Spleen (tissue), 11 donors: ENCODE measurements around the gene FYN. TPM values are rescaled to one million over a fixed set of nuclear protein-coding genes. Genes with fewer than 3 reads are reported as not detected.

Experiments
- DNase-seq: peaks from one replicate; pipeline ENCODE4 v3.0.0-alpha.2; 2020
- H3K27ac ChIP-seq, 8 donors: fragments of 200-600 bp; sonication (generic) in 7 of 8; 1 replicate in 4 of 8; 2 replicates in 4 of 8; pipeline versions ENCODE4 v1.5.0 to v1.8.0; 2016 to 2021; ENCODE audit warnings: inconsistent platforms in 4 of 8, mild to moderate bottlenecking in 4 of 8, moderate library complexity in 1 of 8
- H3K27me3 ChIP-seq, 7 donors: fragments of 200-600 bp; sonication (generic) in 6 of 7; replicated peaks in 1 of 7; 1 replicate in 4 of 7; 2 replicates in 3 of 7; pipeline versions ENCODE4 v1.5.0 to v1.8.0; 2016 to 2021; ENCODE audit warnings: inconsistent platforms in 3 of 7, mild to moderate bottlenecking in 1 of 7
- H3K36me3 ChIP-seq, 6 donors: fragments of 200-600 bp; sonication (generic) in 5 of 6; 1 replicate in 4 of 6; 2 replicates in 2 of 6; pipeline versions ENCODE4 v1.5.0 to v1.8.0; 2016 to 2021; ENCODE audit warnings: inconsistent platforms in 2 of 6
- H3K4me1 ChIP-seq, 6 donors: fragments of 200-600 bp; sonication (generic) in 5 of 6; 1 replicate in 3 of 6; 2 replicates in 3 of 6; pipeline versions ENCODE4 v1.5.0 to v1.8.0; 2016 to 2021; ENCODE audit warnings: inconsistent platforms in 3 of 6
- H3K4me3 ChIP-seq, 8 donors: fragments of 200-600 bp; sonication (generic) in 7 of 8; 1 replicate in 4 of 8; 2 replicates in 4 of 8; pipeline versions ENCODE4 v1.5.0 to v1.8.0; 2016 to 2021; ENCODE audit warnings: inconsistent platforms in 4 of 8, mild to moderate bottlenecking in 4 of 8, moderate library complexity in 2 of 8
- H3K9me3 ChIP-seq, 8 donors: fragments of 200-600 bp; sonication (generic) in 7 of 8; 1 replicate in 4 of 8; 2 replicates in 4 of 8; pipeline versions ENCODE4 v1.5.0 to v1.8.0; 2016 to 2021; ENCODE audit warnings: inconsistent platforms in 4 of 8
- POLR2A ChIP-seq, 3 donors: fragments of 450-650 bp; IDR thresholded peaks; one replicate each; pipeline ENCODE4 v1.5.1; 2017; ENCODE audit warnings: antibody characterized with exemption in 3 of 3, mild to moderate bottlenecking in 1 of 3
- POLR2AphosphoS5 ChIP-seq, 3 donors: sonication (generic); formaldehyde crosslinking; IDR thresholded peaks; one replicate each; pipeline ENCODE4 v1.5.1; 2017; ENCODE audit warnings: antibody characterized with exemption in 3 of 3
- WGBS, 5 donors: extraction: QIAGEN DNeasy Blood & Tissue Kit in 3 of 5; methylation state at CpG; one replicate each; pipeline versions ENCODE4 v1.1.5 to v1.1.7; 2013 to 2018; 5-methylcytosine and 5-hydroxymethylcytosine counted together
- intact Hi-C: fragments of 100-400 bp; cut with DNase I; formaldehyde crosslinking; loops from one replicate; pipeline ENCODE4 v1.15.0; 2023; ENCODE audit warnings: low total_unique reads
- polyA plus RNA-seq, 3 donors: library from polyadenylated mRNA; stranded (reverse); fragments of 200-250 nt; gene quantifications; one replicate each; pipeline ENCODE4 v1.2.1, GENCODE V29; 2013
- total RNA-seq, 7 donors: library from RNA; depleted of rRNA in 3 of 7; stranded (reverse); fragments of >200 nt in 3 of 7; fragmentation: NEBNext Ultra II Directional in 4 of 7; extraction: Animal tissue kit (Norgen Biotek cat#: 25700) in 4 of 7; gene quantifications; one replicate each; pipeline versions ENCODE4 v1.1.0 to v1.2.1, GENCODE V29; 2016 to 2021
- TF ChIP-seq, protein P1 (sequence below), 11 experiments: fragments of 200-600 bp in 7 of 11; fragments of 450-650 bp in 4 of 11; sonication (generic) in 4 of 11; IDR thresholded peaks in 8 of 11; conservative IDR thresholded peaks in 3 of 11; 1 replicate in 7 of 11; 2 replicates in 4 of 11; pipeline versions ENCODE4 v1.4.0 to v1.8.0; 2016 to 2021; ENCODE audit warnings: antibody characterized with exemption in 11 of 11, inconsistent platforms in 4 of 11, mild to moderate bottlenecking in 1 of 11
- donor health status: healthy with polysubstance abuse.
- donor health status: DM: no; HTN: no; CAD: no; lungs with moderate emphysema.
- donor health status: DM: no; HTN: no; CAD: no.
- donor health status: Bipolar disorder and iron deficiency.
- donor health status: healthy.
- donor health status: DM: no; HTN: no; CAD: no.
- donor health status: DM: yes; HTN: yes; CAD: no.

The FYN gene
- total and polyA plus RNA-seq, 10 donors: 56.6 to 409 (median 205) TPM

DNA sequence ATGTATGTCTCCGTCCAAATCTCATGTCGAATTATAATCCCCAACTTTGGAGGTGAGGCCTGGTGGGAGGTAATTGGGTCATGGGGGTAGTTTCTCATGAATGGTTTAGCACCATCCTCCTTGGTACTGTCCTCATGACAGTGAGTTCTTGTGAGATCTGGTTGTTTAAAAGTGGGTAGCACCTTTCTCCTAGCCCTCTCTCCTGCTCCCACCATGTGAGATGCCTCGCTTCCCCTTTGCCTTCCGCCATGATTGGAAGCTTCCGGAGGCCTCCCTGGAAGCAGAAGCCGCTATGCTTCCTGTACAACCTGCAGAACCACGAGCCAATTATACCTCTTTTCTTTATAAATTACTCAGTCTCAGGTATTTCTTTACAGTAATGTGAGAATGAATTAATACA is 123.1 kb downstream of the FYN start:
- H3K27ac ChIP-seq: peak overlapping the region; percentile 3 to 92 (median 82)
- TF ChIP-seq POLR2A (IDR thresholded peaks at IDR 0.05) (no peak), POLR2AphosphoS5 (IDR thresholded peaks at IDR 0.05) (peak in 1 of 3 donors; percentile 37)
- TF ChIP-seq, protein P1, sequence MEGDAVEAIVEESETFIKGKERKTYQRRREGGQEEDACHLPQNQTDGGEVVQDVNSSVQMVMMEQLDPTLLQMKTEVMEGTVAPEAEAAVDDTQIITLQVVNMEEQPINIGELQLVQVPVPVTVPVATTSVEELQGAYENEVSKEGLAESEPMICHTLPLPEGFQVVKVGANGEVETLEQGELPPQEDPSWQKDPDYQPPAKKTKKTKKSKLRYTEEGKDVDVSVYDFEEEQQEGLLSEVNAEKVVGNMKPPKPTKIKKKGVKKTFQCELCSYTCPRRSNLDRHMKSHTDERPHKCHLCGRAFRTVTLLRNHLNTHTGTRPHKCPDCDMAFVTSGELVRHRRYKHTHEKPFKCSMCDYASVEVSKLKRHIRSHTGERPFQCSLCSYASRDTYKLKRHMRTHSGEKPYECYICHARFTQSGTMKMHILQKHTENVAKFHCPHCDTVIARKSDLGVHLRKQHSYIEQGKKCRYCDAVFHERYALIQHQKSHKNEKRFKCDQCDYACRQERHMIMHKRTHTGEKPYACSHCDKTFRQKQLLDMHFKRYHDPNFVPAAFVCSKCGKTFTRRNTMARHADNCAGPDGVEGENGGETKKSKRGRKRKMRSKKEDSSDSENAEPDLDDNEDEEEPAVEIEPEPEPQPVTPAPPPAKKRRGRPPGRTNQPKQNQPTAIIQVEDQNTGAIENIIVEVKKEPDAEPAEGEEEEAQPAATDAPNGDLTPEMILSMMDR (IDR thresholded peaks at IDR 0.05 in 8 of 11, conservative IDR thresholded peaks at IDR 0.05 in 3 of 11): no peak
- no peaks in the 10 kb centered on the region for H3K9me3 ChIP-seq
- H3K36me3 ChIP-seq: peaks cover 0 to 5% (median 0%) of the 10 kb centered on the region in 6 donors
- WGBS, 5 donors: 86 to 95% (median 91%) methylated on average over 7 of the region's 7 CpGs
- DNase-seq: no peak
- no peak overlapping the region for H3K4me3 ChIP-seq
- H3K27me3 ChIP-seq: no peaks in the 10 kb centered on the region
- intact Hi-C loops: no loop called here
- H3K4me1 ChIP-seq: peaks cover 37 to 100% (median 79%) of the 10 kb centered on the region in 6 donors

DNA sequence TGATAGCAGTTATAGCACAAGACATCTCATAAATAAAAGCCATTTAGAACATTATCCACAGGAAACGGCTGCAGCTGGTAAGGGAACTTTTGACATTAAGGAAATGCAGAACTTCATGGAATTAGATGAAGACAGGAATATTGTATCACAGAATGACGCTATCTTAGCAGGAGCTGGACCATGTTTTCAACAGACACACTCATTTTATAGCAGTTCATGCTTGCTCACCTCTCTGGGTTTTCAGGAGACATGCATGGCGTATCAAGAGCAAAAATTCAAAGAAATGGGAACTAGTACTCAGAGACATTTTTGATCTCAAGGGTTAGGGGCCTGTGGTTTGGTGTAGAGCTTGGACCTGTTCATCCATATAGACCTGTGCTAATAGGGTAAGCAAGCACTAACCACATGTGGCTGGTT is 125.0 kb downstream of the FYN start:
- no peak for DNase-seq
- Histone ChIP-seq H3K27me3 (no peaks in the 10 kb centered on the region), H3K4me3 (peak overlapping the region in 1 of 8 donors; percentile 3), H3K36me3 (peaks cover 0 to 3% (median 0%) of the 10 kb centered on the region in 6 donors), H3K27ac (peak overlapping the region in 7 of 8 donors; percentile 39 to 92 (median 85)), H3K9me3 (no peaks in the 10 kb centered on the region), H3K4me1 (peaks cover 33 to 100% (median 86%) of the 10 kb centered on the region in 6 donors)
- WGBS, 5 donors: 32 to 43% (median 38%) methylated on average over 3 of the region's 3 CpGs
- intact Hi-C loops: no loop called here
- TF ChIP-seq POLR2AphosphoS5 (IDR thresholded peaks at IDR 0.05) (peak in 1 of 3 donors; percentile 29), POLR2A (IDR thresholded peaks at IDR 0.05) (no peak)

DNA sequence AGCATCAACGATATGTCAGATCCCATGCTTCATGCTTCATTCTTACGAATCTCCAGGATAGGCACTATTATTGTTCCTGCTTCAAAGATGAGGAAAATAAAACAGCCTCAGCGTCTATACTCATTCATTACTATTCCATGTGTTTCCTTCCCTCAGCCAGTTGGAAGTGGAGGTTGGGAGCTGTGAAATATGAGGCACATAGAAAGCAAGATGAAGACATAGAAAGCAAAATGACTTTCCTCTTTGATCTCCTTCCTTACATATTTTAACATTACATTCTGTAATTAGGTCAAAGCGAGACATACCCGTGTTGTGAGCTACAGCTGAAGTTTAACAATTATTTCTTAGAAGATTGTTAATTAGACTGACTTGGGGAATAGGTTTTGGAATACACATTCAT is 125.4 kb downstream of the FYN start:
- 54 to 69% (median 65%) methylated on average over 5 of the region's 5 CpGs for WGBS, 5 donors
- H3K27me3 ChIP-seq: no peaks in the 10 kb centered on the region
- peaks cover 0 to 7% (median 0%) of the 10 kb centered on the region in 6 donors for H3K36me3 ChIP-seq
- no peak for TF ChIP-seq POLR2A (IDR thresholded peaks at IDR 0.05)
- peak overlapping the region in 1 of 8 donors; percentile 3 for H3K4me3 ChIP-seq
- intact Hi-C loops: no loop called here
- DNase-seq: no peak
- H3K27ac ChIP-seq: peak overlapping the region in 7 of 8 donors; percentile 39 to 92 (median 85)
- peaks cover 33 to 100% (median 87%) of the 10 kb centered on the region in 6 donors for H3K4me1 ChIP-seq
- no peaks in the 10 kb centered on the region for H3K9me3 ChIP-seq

DNA sequence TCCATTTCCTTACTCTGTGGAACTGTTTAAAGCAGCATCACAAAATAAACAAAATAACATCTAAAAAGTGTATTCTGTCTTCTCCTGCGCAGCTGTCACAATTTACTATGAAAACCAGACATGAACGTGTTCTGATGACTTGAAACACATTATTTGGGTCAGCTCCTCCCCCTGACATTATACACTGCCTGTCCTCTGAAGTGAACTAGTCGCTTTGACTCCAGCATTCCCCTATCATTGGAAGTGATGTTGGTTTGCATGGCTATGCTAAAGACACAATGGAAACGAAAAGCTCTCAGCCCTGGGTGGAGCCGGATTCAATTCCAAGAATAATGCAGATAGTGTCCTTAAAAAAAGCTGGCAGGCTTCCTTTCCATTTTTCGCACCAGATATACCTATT is 125.9 kb downstream of the FYN start:
- DNase-seq: no peak
- Histone ChIP-seq H3K27ac (peak overlapping the region in 7 of 8 donors; percentile 42 to 92 (median 85)), H3K36me3 (peaks cover 0 to 9% (median 0%) of the 10 kb centered on the region in 6 donors), H3K9me3 (no peaks in the 10 kb centered on the region), H3K4me1 (peaks cover 33 to 100% (median 85%) of the 10 kb centered on the region in 6 donors), H3K27me3 (no peaks in the 10 kb centered on the region), H3K4me3 (peak overlapping the region in 1 of 8 donors; percentile 3)
- TF ChIP-seq POLR2A (IDR thresholded peaks at IDR 0.05): no peak
- peak in 1 of 3 donors; percentile 12 for TF ChIP-seq POLR2AphosphoS5 (IDR thresholded peaks at IDR 0.05)
- TF ChIP-seq, protein P1 (IDR thresholded peaks at IDR 0.05 in 8 of 11, conservative IDR thresholded peaks at IDR 0.05 in 3 of 11): no peak
- 63 to 79% (median 68%) methylated on average over 6 of the region's 6 CpGs for WGBS, 5 donors
- intact Hi-C loops: no loop called here

DNA sequence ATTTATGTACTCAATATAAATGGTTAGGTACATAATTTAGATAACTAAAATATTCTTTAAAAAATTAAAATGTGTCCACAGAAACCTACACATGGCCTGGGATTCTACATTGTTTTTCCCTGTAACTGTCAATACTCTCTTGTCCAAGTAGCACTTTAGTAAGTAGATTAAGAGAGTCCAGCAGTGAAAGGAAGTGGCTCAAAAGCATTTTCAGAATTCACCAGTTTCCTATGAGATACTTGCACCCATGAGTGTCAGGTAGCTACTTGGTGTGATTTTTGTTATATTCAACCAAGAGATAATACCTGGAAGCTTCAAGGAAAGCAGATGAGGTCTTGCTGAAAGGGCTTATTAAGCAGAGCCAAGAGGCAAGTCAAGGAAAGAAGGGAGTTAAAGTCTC is 126.3 kb downstream of the FYN start:
- DNase-seq: no peak
- Histone ChIP-seq H3K4me3 (no peak overlapping the region), H3K9me3 (no peaks in the 10 kb centered on the region), H3K27me3 (no peaks in the 10 kb centered on the region), H3K4me1 (peaks cover 31 to 100% (median 83%) of the 10 kb centered on the region in 6 donors), H3K27ac (peak overlapping the region in 7 of 8 donors; percentile 42 to 92 (median 85)), H3K36me3 (peaks cover 0 to 9% (median 0%) of the 10 kb centered on the region in 6 donors)
- TF ChIP-seq POLR2A (IDR thresholded peaks at IDR 0.05) (no peak), POLR2AphosphoS5 (IDR thresholded peaks at IDR 0.05) (no peak)
- TF ChIP-seq, protein P1 (IDR thresholded peaks at IDR 0.05 in 8 of 11, conservative IDR thresholded peaks at IDR 0.05 in 3 of 11): no peak
- intact Hi-C loops: no loop called here
